PC-3 (cell line): ENCODE measurements around the gene ZNF574.

Experiments
- CTCF ChIP-seq: fragments of 300-600 bp; sonication (generic); conservative IDR thresholded peaks from 2 replicates; pipeline ENCODE4 v1.5.1; 2017; ENCODE audit warnings: antibody characterized with exemption, low read depth, mild to moderate bottlenecking, low read length
- EZH2 ChIP-seq: fragments of 300-600 bp; sonication (generic); IDR thresholded peaks from one replicate; pipeline ENCODE4 v1.6.1; 2017; ENCODE audit warnings: antibody characterized with exemption, mild to moderate bottlenecking, low read length; ENCODE audit not compliant: unreplicated experiment
- EZH2phosphoT487 ChIP-seq: fragments of 300-600 bp; sonication (generic); IDR thresholded peaks from 2 replicates; pipeline ENCODE4 v1.6.1; 2018; ENCODE audit warnings: mild to moderate bottlenecking, antibody characterized with exemption, low read length, borderline replicate concordance

GRCh38 chr19:42079886-42080763, 4.2 kb downstream of the ZNF574 start:
- TF ChIP-seq CTCF (no peak), EZH2phosphoT487 (no peak), EZH2 (no peak)
